ENCODE data around the gene MAGI2.

MAGI2 gene

GRCh38 chr7:78081344-78081743 is 1372.1 kb downstream of the MAGI2 start:
- no peak for DNase-seq (ENCODE audit: low spot score)

- no peak for DNase-seq (ENCODE audit: low spot score)
Measured at GRCh38 chr7:78080811-78081210, 1372.7 kb downstream of the MAGI2 start.

GRCh38 chr7:78080241-78080640 is 1373.2 kb downstream of the MAGI2 start:
- DNase-seq (ENCODE audit: low spot score): no peak

- DNase-seq (ENCODE audit: low spot score): no peak
Measured at GRCh38 chr7:78074713-78075112, 1378.8 kb downstream of the MAGI2 start.

- no peak for DNase-seq (ENCODE audit: low spot score)
Measured at GRCh38 chr7:78073609-78074382, 1379.7 kb downstream of the MAGI2 start.

- no peak for DNase-seq (ENCODE audit: low spot score)
Measured at GRCh38 chr7:78072201-78072590, 1381.3 kb downstream of the MAGI2 start.

GRCh38 chr7:78071491-78072200 is 1381.8 kb downstream of the MAGI2 start:
- no peak for DNase-seq (ENCODE audit: low spot score)

GRCh38 chr7:78066599-78066998 is 1386.9 kb downstream of the MAGI2 start:
- DNase-seq (ENCODE audit: low spot score): no peak

- DNase-seq (ENCODE audit: low spot score): no peak
Measured at GRCh38 chr7:78063758-78064157, 1389.7 kb downstream of the MAGI2 start.

GRCh38 chr7:78062214-78062613 is 1391.3 kb downstream of the MAGI2 start:
- no peak for DNase-seq (ENCODE audit: low spot score)

GRCh38 chr7:78057571-78057970 is 1395.9 kb downstream of the MAGI2 start:
- no peak for DNase-seq (ENCODE audit: low spot score)

- DNase-seq (ENCODE audit: low spot score): no peak
Measured at GRCh38 chr7:78055599-78055998, 1397.9 kb downstream of the MAGI2 start.

- DNase-seq (ENCODE audit: low spot score): no peak
Measured at GRCh38 chr7:78055001-78055573, 1398.4 kb downstream of the MAGI2 start.

GRCh38 chr7:78052112-78052511 is 1401.4 kb downstream of the MAGI2 start:
- no peak for DNase-seq (ENCODE audit: low spot score)

- no peak for DNase-seq (ENCODE audit: low spot score)
Measured at GRCh38 chr7:78047800-78048199, 1405.7 kb downstream of the MAGI2 start.

GRCh38 chr7:78043159-78043558 is 1410.3 kb downstream of the MAGI2 start:
- DNase-seq (ENCODE audit: low spot score): no peak

- no peak for DNase-seq (ENCODE audit: low spot score)
Measured at GRCh38 chr7:78041423-78041822, 1412.0 kb downstream of the MAGI2 start.

GRCh38 chr7:78039790-78040776 is 1413.4 kb downstream of the MAGI2 start:
- peak; percentile 59 for DNase-seq (ENCODE audit: low spot score)

GRCh38 chr7:78038465-78039080 is 1414.9 kb downstream of the MAGI2 start:
- no peak for DNase-seq (ENCODE audit: low spot score)

- DNase-seq (ENCODE audit: low spot score): no peak
Measured at GRCh38 chr7:78037603-78038002, 1415.9 kb downstream of the MAGI2 start.

- DNase-seq (ENCODE audit: low spot score): no peak
Measured at GRCh38 chr7:78033410-78033809, 1420.1 kb downstream of the MAGI2 start.

- DNase-seq (ENCODE audit: low spot score): no peak
Measured at GRCh38 chr7:78026492-78026891, 1427.0 kb downstream of the MAGI2 start.

All from germinal center (tissue), 1 donor.